ENCODE data around the gene ORM2. TPM values are rescaled to one million over a fixed set of nuclear protein-coding genes. Genes with fewer than 3 reads are reported as not detected.
A peak's percentile ranks its signal among the peaks of the same experiment; 100 is the strongest.
"Not testable (repeated sequence)": the region's sequence is repeated elsewhere in the genome, so short reads cannot be mapped to it uniquely, and the experiment has no call there.

ORM2 gene
- total and polyA plus RNA-seq, 4 donors: 0.28 to 0.29 TPM; not detected in 2

- 80% methylated on average over 1 of the region's 12 CpGs for WGBS (ENCODE audit: insufficient coverage)
- H3K27me3 ChIP-seq (ENCODE audit: control insufficient read depth, insufficient read depth, low read length); H3K4me1 ChIP-seq (ENCODE audit: control insufficient read depth, insufficient read depth, low read length); H3K9me3 ChIP-seq (ENCODE audit: control insufficient read depth, insufficient read depth, low read length); H3K27ac ChIP-seq (ENCODE audit: low read depth, low read length); H3K4me3 ChIP-seq (ENCODE audit: low read depth, low read length); H3K36me3 ChIP-seq (ENCODE audit: control insufficient read depth, insufficient read depth, low read length): not testable (repeated sequence)
- DNase-seq (ENCODE audit: low read depth in 4 of 6, low spot score in 6 of 6): peak in 1 of 6 donors; percentile 47
Measured at GRCh38 chr9:114328937-114329624, 588 bp upstream of the ORM2 start.

GRCh38 chr9:114330636-114331035 lies 967 bp downstream of the ORM2 start:
- H3K4me3 ChIP-seq (ENCODE audit: low read depth, low read length): no peak overlapping the region
- H3K27ac ChIP-seq (ENCODE audit: low read depth, low read length): no peak overlapping the region
- 91% methylated on average over 5 of the region's 10 CpGs for WGBS (ENCODE audit: insufficient coverage)
- no peaks in the 10 kb centered on the region for H3K27me3 ChIP-seq (ENCODE audit: control insufficient read depth, insufficient read depth, low read length)
- H3K9me3 ChIP-seq (ENCODE audit: control insufficient read depth, insufficient read depth, low read length): no peaks in the 10 kb centered on the region
- no peak for DNase-seq (ENCODE audit: low read depth in 4 of 6, low spot score in 6 of 6)
- H3K4me1 ChIP-seq (ENCODE audit: control insufficient read depth, insufficient read depth, low read length): no peaks in the 10 kb centered on the region
- H3K36me3 ChIP-seq (ENCODE audit: control insufficient read depth, insufficient read depth, low read length): peaks cover 4% of the 10 kb centered on the region

GRCh38 chr9:114331229-114332195 lies 1.8 kb downstream of the ORM2 start:
- H3K27ac ChIP-seq (ENCODE audit: low read depth, low read length); H3K4me3 ChIP-seq (ENCODE audit: low read depth, low read length); DNase-seq (ENCODE audit: low read depth in 4 of 6, low spot score in 6 of 6); H3K27me3 ChIP-seq (ENCODE audit: control insufficient read depth, insufficient read depth, low read length); H3K4me1 ChIP-seq (ENCODE audit: control insufficient read depth, insufficient read depth, low read length); H3K9me3 ChIP-seq (ENCODE audit: control insufficient read depth, insufficient read depth, low read length): not testable (repeated sequence)
- WGBS (ENCODE audit: insufficient coverage): 78% methylated on average over 13 of the region's 19 CpGs
- peaks cover 13% of the 10 kb centered on the region for H3K36me3 ChIP-seq (ENCODE audit: control insufficient read depth, insufficient read depth, low read length)

- H3K27me3 ChIP-seq (ENCODE audit: control insufficient read depth, insufficient read depth, low read length); DNase-seq (ENCODE audit: low read depth in 4 of 6, low spot score in 6 of 6); H3K9me3 ChIP-seq (ENCODE audit: control insufficient read depth, insufficient read depth, low read length); H3K4me3 ChIP-seq (ENCODE audit: low read depth, low read length); H3K4me1 ChIP-seq (ENCODE audit: control insufficient read depth, insufficient read depth, low read length); H3K27ac ChIP-seq (ENCODE audit: low read depth, low read length): not testable (repeated sequence)
- WGBS (ENCODE audit: insufficient coverage): 91% methylated on average over 2 of the region's 4 CpGs
- peaks cover 23% of the 10 kb centered on the region for H3K36me3 ChIP-seq (ENCODE audit: control insufficient read depth, insufficient read depth, low read length)
Measured at GRCh38 chr9:114332474-114333040, 2.9 kb downstream of the ORM2 start.

GRCh38 chr9:114333718-114334117 lies 4.0 kb downstream of the ORM2 start:
- not testable (repeated sequence) for H3K9me3 ChIP-seq (ENCODE audit: control insufficient read depth, insufficient read depth, low read length); H3K27ac ChIP-seq (ENCODE audit: low read depth, low read length); H3K4me1 ChIP-seq (ENCODE audit: control insufficient read depth, insufficient read depth, low read length); H3K4me3 ChIP-seq (ENCODE audit: low read depth, low read length); H3K27me3 ChIP-seq (ENCODE audit: control insufficient read depth, insufficient read depth, low read length); DNase-seq (ENCODE audit: low read depth in 4 of 6, low spot score in 6 of 6)
- H3K36me3 ChIP-seq (ENCODE audit: control insufficient read depth, insufficient read depth, low read length): peaks cover 33% of the 10 kb centered on the region
- WGBS (ENCODE audit: insufficient coverage): no CpG with 5 or more reads among the region's 4 CpGs

- no peak overlapping the region for H3K4me3 ChIP-seq (ENCODE audit: low read depth, low read length)
- H3K36me3 ChIP-seq (ENCODE audit: control insufficient read depth, insufficient read depth, low read length): peaks cover 39% of the 10 kb centered on the region
- H3K4me1 ChIP-seq (ENCODE audit: control insufficient read depth, insufficient read depth, low read length): no peaks in the 10 kb centered on the region
- no peak for DNase-seq (ENCODE audit: low read depth in 4 of 6, low spot score in 6 of 6)
- H3K27ac ChIP-seq (ENCODE audit: low read depth, low read length): no peak overlapping the region
- WGBS (ENCODE audit: insufficient coverage): 96% methylated on average over 8 of the region's 9 CpGs
- no peaks in the 10 kb centered on the region for H3K27me3 ChIP-seq (ENCODE audit: control insufficient read depth, insufficient read depth, low read length)
- H3K9me3 ChIP-seq (ENCODE audit: control insufficient read depth, insufficient read depth, low read length): no peaks in the 10 kb centered on the region
Measured at GRCh38 chr9:114334490-114334889, 4.8 kb downstream of the ORM2 start.

- Histone ChIP-seq H3K4me1 (ENCODE audit: control insufficient read depth, insufficient read depth, low read length) (no peaks in the 10 kb centered on the region), H3K27ac (ENCODE audit: low read depth, low read length) (no peak overlapping the region), H3K27me3 (ENCODE audit: control insufficient read depth, insufficient read depth, low read length) (no peaks in the 10 kb centered on the region), H3K4me3 (ENCODE audit: low read depth, low read length) (no peak overlapping the region), H3K9me3 (ENCODE audit: control insufficient read depth, insufficient read depth, low read length) (no peaks in the 10 kb centered on the region), H3K36me3 (ENCODE audit: control insufficient read depth, insufficient read depth, low read length) (peaks cover 51% of the 10 kb centered on the region)
- no peak for DNase-seq (ENCODE audit: low read depth in 4 of 6, low spot score in 6 of 6)
- WGBS (ENCODE audit: insufficient coverage): 60% methylated on average over 1 of the region's 2 CpGs
Measured at GRCh38 chr9:114335745-114336144, 6.1 kb downstream of the ORM2 start.

- no peaks in the 10 kb centered on the region for H3K9me3 ChIP-seq (ENCODE audit: control insufficient read depth, insufficient read depth, low read length)
- H3K27ac ChIP-seq (ENCODE audit: low read depth, low read length): no peak overlapping the region
- no peaks in the 10 kb centered on the region for H3K27me3 ChIP-seq (ENCODE audit: control insufficient read depth, insufficient read depth, low read length)
- H3K4me1 ChIP-seq (ENCODE audit: control insufficient read depth, insufficient read depth, low read length): no peaks in the 10 kb centered on the region
- DNase-seq (ENCODE audit: low read depth in 4 of 6, low spot score in 6 of 6): no peak
- WGBS (ENCODE audit: insufficient coverage): 81% methylated on average over 8 of the region's 10 CpGs
- H3K36me3 ChIP-seq (ENCODE audit: control insufficient read depth, insufficient read depth, low read length): peaks cover 54% of the 10 kb centered on the region
- H3K4me3 ChIP-seq (ENCODE audit: low read depth, low read length): no peak overlapping the region
Measured at GRCh38 chr9:114336157-114336556, 6.5 kb downstream of the ORM2 start.

- H3K9me3 ChIP-seq (ENCODE audit: control insufficient read depth, insufficient read depth, low read length): no peaks in the 10 kb centered on the region
- H3K4me1 ChIP-seq (ENCODE audit: control insufficient read depth, insufficient read depth, low read length): no peaks in the 10 kb centered on the region
- H3K27ac ChIP-seq (ENCODE audit: low read depth, low read length): no peak overlapping the region
- 95% methylated on average over 19 of the region's 23 CpGs for WGBS (ENCODE audit: insufficient coverage)
- H3K36me3 ChIP-seq (ENCODE audit: control insufficient read depth, insufficient read depth, low read length): peaks cover 61% of the 10 kb centered on the region
- no peak overlapping the region for H3K4me3 ChIP-seq (ENCODE audit: low read depth, low read length)
- no peak for DNase-seq (ENCODE audit: low read depth in 4 of 6, low spot score in 6 of 6)
- no peaks in the 10 kb centered on the region for H3K27me3 ChIP-seq (ENCODE audit: control insufficient read depth, insufficient read depth, low read length)
Measured at GRCh38 chr9:114336699-114337395, 7.2 kb downstream of the ORM2 start.

Measured in spinal cord (tissue), 10 donors.